Loucy (cell line): ENCODE data around the gene BMP6.

Source experiments
- EZH2phosphoT487 ChIP-seq: fragments of 200-600 bp; IDR thresholded peaks from 2 replicates; pipeline ENCODE4 v1.6.1; 2018; ENCODE audit warnings: antibody characterized with exemption, mild to moderate bottlenecking, moderate library complexity, borderline replicate concordance
- TF ChIP-seq, protein P1 (sequence below): fragments of 200-600 bp; sonication (generic); conservative IDR thresholded peaks from 2 replicates; pipeline ENCODE4 v1.5.1; 2014; ENCODE audit warnings: mild to moderate bottlenecking, antibody characterized with exemption, low read length

DNA sequence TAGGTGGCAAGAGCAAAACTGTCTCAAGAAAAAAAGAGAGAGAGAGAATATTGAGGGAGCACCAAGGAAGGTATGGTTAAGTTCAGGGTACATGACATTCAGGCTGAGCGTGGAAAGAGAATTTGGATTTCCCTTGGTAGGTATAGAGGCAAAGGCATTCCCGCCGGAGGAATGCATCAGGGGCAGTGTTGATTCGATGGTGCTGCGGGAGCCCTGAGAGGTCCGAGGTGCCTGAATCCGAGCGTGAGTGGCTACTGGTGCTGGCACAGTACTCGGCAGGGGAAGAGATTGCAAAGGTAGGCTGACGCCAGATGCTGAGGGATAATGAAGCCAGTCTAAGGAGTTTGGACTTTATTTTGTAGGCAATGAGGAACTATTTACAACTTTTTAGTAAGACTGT, 20.0 kb downstream of the BMP6 start:
- TF ChIP-seq, protein P1, sequence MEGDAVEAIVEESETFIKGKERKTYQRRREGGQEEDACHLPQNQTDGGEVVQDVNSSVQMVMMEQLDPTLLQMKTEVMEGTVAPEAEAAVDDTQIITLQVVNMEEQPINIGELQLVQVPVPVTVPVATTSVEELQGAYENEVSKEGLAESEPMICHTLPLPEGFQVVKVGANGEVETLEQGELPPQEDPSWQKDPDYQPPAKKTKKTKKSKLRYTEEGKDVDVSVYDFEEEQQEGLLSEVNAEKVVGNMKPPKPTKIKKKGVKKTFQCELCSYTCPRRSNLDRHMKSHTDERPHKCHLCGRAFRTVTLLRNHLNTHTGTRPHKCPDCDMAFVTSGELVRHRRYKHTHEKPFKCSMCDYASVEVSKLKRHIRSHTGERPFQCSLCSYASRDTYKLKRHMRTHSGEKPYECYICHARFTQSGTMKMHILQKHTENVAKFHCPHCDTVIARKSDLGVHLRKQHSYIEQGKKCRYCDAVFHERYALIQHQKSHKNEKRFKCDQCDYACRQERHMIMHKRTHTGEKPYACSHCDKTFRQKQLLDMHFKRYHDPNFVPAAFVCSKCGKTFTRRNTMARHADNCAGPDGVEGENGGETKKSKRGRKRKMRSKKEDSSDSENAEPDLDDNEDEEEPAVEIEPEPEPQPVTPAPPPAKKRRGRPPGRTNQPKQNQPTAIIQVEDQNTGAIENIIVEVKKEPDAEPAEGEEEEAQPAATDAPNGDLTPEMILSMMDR = no peak
- no peak for TF ChIP-seq EZH2phosphoT487
